Pancreas (tissue), 10 donors: ENCODE data around the gene SALL4. TPM values are rescaled to one million over a fixed set of nuclear protein-coding genes. Genes with fewer than 3 reads are reported as not detected.

Experiments
- ATAC-seq, 4 donors: fragments of 200-7000 bp; cut with Tn5 transposase; one replicate each; pipeline versions ENCODE4 v1.8.0 to v1.9.1; 2020; ENCODE audit warnings: mild to moderate bottlenecking in 4 of 4, moderate library complexity in 4 of 4
- DNase-seq, 6 donors: peaks; one replicate each; pipeline ENCODE4 v3.0.0-alpha.2; 2020
- FAIRE-seq: peaks from 2 replicates; lab custom pipeline; 2012; peaks lifted over from hg19 to GRCh38; lab: Jason Lieb, UNC
- H3K27ac ChIP-seq, 4 donors: fragments of 200-600 bp; sonication (generic); 1 replicate in 3 of 4; 2 replicates in 1 of 4; pipeline versions ENCODE4 v1.5.0 to v1.8.0; 2020
- H3K27me3 ChIP-seq, 4 donors: fragments of 200-600 bp; one replicate each; pipeline ENCODE4 v1.8.0; 2021
- H3K36me3 ChIP-seq, 3 donors: fragments of 200-600 bp; sonication (generic) in 1 of 3; one replicate each; pipeline versions ENCODE4 v1.5.0 to v1.8.0; 2020 to 2021
- H3K4me1 ChIP-seq, 3 donors: fragments of 200-600 bp; one replicate each; pipeline ENCODE4 v1.8.0; 2021
- H3K4me3 ChIP-seq, 4 donors: fragments of 200-600 bp; sonication (generic) in 2 of 4; one replicate each; pipeline versions ENCODE4 v1.5.0 to v1.8.0; 2020 to 2021
- H3K9me3 ChIP-seq, 4 donors: fragments of 200-600 bp; one replicate each; pipeline ENCODE4 v1.8.0; 2021
- CTCF ChIP-seq, 4 donors: fragments of 200-600 bp; sonication (generic) in 3 of 4; IDR thresholded peaks; one replicate each; pipeline versions ENCODE4 v1.5.0 to v1.8.0; 2021; ENCODE audit warnings: antibody characterized with exemption in 4 of 4
- WGBS, 2 donors: extraction: QIAGEN DNeasy Blood & Tissue Kit; methylation state at CpG; one replicate each; pipeline ENCODE4 v1.1.7; 2013; 5-methylcytosine and 5-hydroxymethylcytosine counted together
- intact Hi-C, 3 donors: fragments of 100-400 bp; cut with DNase I; formaldehyde crosslinking; loops; one replicate each; pipeline versions ENCODE4 v1.11.1 to v1.14.2; 2022
- polyA plus RNA-seq, 2 donors: library from polyadenylated mRNA; stranded (reverse); fragments of 200-250 nt; gene quantifications; one replicate each; pipeline ENCODE4 v1.2.3, GENCODE V29; 2013
- total RNA-seq, 6 donors: library from RNA; stranded (reverse); fragmentation: NEBNext Ultra II Directional in 4 of 6; extraction: Animal tissue kit (Norgen Biotek cat#: 25700) in 4 of 6; gene quantifications; one replicate each; pipeline versions ENCODE4 v1.2.1 to v1.2.4, GENCODE V29; 2021 to 2023
- donor health status: healthy with polysubstance abuse.
- donor health status: DM: no; HTN: no; CAD: no; lungs with moderate emphysema.
- donor health status: DM: no; HTN: no; CAD: no.
- donor health status: control.
- donor health status: control.
- donor health status: Bipolar disorder and iron deficiency.
- donor health status: DM: yes; HTN: yes; CAD: no.
- donor health status: DM: no; HTN: no; CAD: no.
- donor health status: DM: no; HTN: no; CAD: no.
- donor health status: DM: yes; HTN: yes; CAD: no.

Gene SALL4
- total and polyA plus RNA-seq, 8 donors = 1.1 to 3.0 (median 1.9) TPM

- no peaks in the 10 kb centered on the region for H3K27me3 ChIP-seq
- H3K36me3 ChIP-seq = no peaks in the 10 kb centered on the region
- H3K27ac ChIP-seq = no peak overlapping the region
- intact Hi-C loops = no loop called here
- 80% methylated on average over 11 of the region's 11 CpGs for WGBS, 2 donors
- no peak overlapping the region for H3K4me3 ChIP-seq
- FAIRE-seq = no peak
- no peak for DNase-seq
- H3K4me1 ChIP-seq = no peaks in the 10 kb centered on the region
- TF ChIP-seq CTCF (IDR thresholded peaks at IDR 0.05) = no peak
- H3K9me3 ChIP-seq = no peaks in the 10 kb centered on the region
- peak in 3 of 4 donors; percentile 5 to 32 (median 24) for ATAC-seq
Measured at GRCh38 chr20:51735728-51736600, 66.4 kb downstream of the SALL4 start.

GRCh38 chr20:51734876-51735720, 67.2 kb downstream of the SALL4 start:
- H3K4me1 ChIP-seq = no peaks in the 10 kb centered on the region
- 71 to 72% methylated on average over 13 of the region's 13 CpGs for WGBS, 2 donors
- no peaks in the 10 kb centered on the region for H3K9me3 ChIP-seq
- TF ChIP-seq CTCF (IDR thresholded peaks at IDR 0.05) = no peak
- no peak for FAIRE-seq
- H3K4me3 ChIP-seq = no peak overlapping the region
- intact Hi-C loops = no loop called here
- H3K36me3 ChIP-seq = no peaks in the 10 kb centered on the region
- no peak for DNase-seq
- H3K27me3 ChIP-seq = no peaks in the 10 kb centered on the region
- no peak overlapping the region for H3K27ac ChIP-seq
- no peak for ATAC-seq

GRCh38 chr20:51733070-51733469, 69.3 kb downstream of the SALL4 start:
- Histone ChIP-seq H3K27me3 (no peaks in the 10 kb centered on the region), H3K9me3 (no peaks in the 10 kb centered on the region), H3K4me1 (no peaks in the 10 kb centered on the region), H3K4me3 (no peak overlapping the region), H3K36me3 (no peaks in the 10 kb centered on the region), H3K27ac (no peak overlapping the region)
- ATAC-seq (no peak), DNase-seq (no peak), FAIRE-seq (no peak)
- WGBS, 2 donors = 91 to 93% methylated on average over 3 of the region's 3 CpGs
- intact Hi-C loops = no loop called here
- no peak for TF ChIP-seq CTCF (IDR thresholded peaks at IDR 0.05)

Other genes with a start within 250 kb of the SALL4 start
- 10 to 100 TPM; 17.0 to 41.0 (median 21.4) TPM for gene ATP9A, start 34.1 kb downstream of the SALL4 start, total RNA-seq
- gene ATP9A, start 34.1 kb downstream of the SALL4 start, polyA plus RNA-seq = 10 to 100 TPM in 1 of 2 donors, 1 to 10 TPM in 1; 5.8 to 15.5 TPM